ENCODE data around the gene ARPP21. TPM values are rescaled to one million over a fixed set of nuclear protein-coding genes. Genes with fewer than 3 reads are reported as not detected.

Gene ARPP21
- total RNA-seq, 4 donors from 2014 or later, result 58.7 to 93.8 (median 67.5) TPM

- DNase-seq (no peak), ATAC-seq (no peak)
- intact Hi-C loops (cut with DNase I; ENCODE audit: low total_unique reads) (no loop called here), in situ Hi-C loops (cut with MboI; ENCODE audit: low sequenced_read_pairs in 4 of 4) (no loop called here)
- TF ChIP-seq CTCF (IDR thresholded peaks at IDR 0.05 in 4 of 5, conservative IDR thresholded peaks at IDR 0.05 in 1 of 5) (no peak), POLR2A (IDR thresholded peaks at IDR 0.05) (no peak)
- no peaks in the 10 kb centered on the region for H3K4me1 ChIP-seq
- H3K9me3 ChIP-seq, result no peaks in the 10 kb centered on the region
- H3K36me3 ChIP-seq, result peaks cover 0 to 12% of the 10 kb centered on the region in 2 donors
- no peak overlapping the region for H3K4me3 ChIP-seq
- H3K27me3 ChIP-seq, result no peaks in the 10 kb centered on the region
- no peak overlapping the region for H3K27ac ChIP-seq
Observed at GRCh38 chr3:35723480-35724097, 84.3 kb downstream of the ARPP21 start.

GRCh38 chr3:35724106-35724505 lies 84.8 kb downstream of the ARPP21 start:
- no peaks in the 10 kb centered on the region for H3K4me1 ChIP-seq
- DNase-seq (no peak), ATAC-seq (peak in 1 of 2 donors; percentile 74)
- no peak overlapping the region for H3K4me3 ChIP-seq
- no peak overlapping the region for H3K27ac ChIP-seq
- no peaks in the 10 kb centered on the region for H3K27me3 ChIP-seq
- intact Hi-C loops (cut with DNase I; ENCODE audit: low total_unique reads), result no loop called here
- H3K9me3 ChIP-seq, result no peaks in the 10 kb centered on the region
- TF ChIP-seq CTCF (IDR thresholded peaks at IDR 0.05 in 4 of 5, conservative IDR thresholded peaks at IDR 0.05 in 1 of 5) (no peak), POLR2A (IDR thresholded peaks at IDR 0.05) (no peak)
- H3K36me3 ChIP-seq, result peaks cover 0 to 12% of the 10 kb centered on the region in 2 donors
- in situ Hi-C loops (cut with MboI; ENCODE audit: low sequenced_read_pairs in 4 of 4), result no loop called here

GRCh38 chr3:35727179-35727578 lies 87.9 kb downstream of the ARPP21 start:
- no peaks in the 10 kb centered on the region for H3K27me3 ChIP-seq
- no peak overlapping the region for H3K27ac ChIP-seq
- no peak for DNase-seq
- peaks cover 3 to 4% of the 10 kb centered on the region in 2 donors for H3K36me3 ChIP-seq
- TF ChIP-seq CTCF (IDR thresholded peaks at IDR 0.05 in 4 of 5, conservative IDR thresholded peaks at IDR 0.05 in 1 of 5) (no peak), POLR2A (IDR thresholded peaks at IDR 0.05) (no peak)
- no peaks in the 10 kb centered on the region for H3K9me3 ChIP-seq
- no peak overlapping the region for H3K4me3 ChIP-seq
- H3K4me1 ChIP-seq, result peaks cover 0 to 19% of the 10 kb centered on the region in 2 donors
- ATAC-seq, result no peak
- intact Hi-C loops (cut with DNase I; ENCODE audit: low total_unique reads) (no loop called here), in situ Hi-C loops (cut with MboI; ENCODE audit: low sequenced_read_pairs in 4 of 4) (no loop called here)

GRCh38 chr3:35733341-35733740 lies 94.0 kb downstream of the ARPP21 start:
- in situ Hi-C loops (cut with MboI; ENCODE audit: low sequenced_read_pairs in 4 of 4) (no loop called here), intact Hi-C loops (cut with DNase I; ENCODE audit: low total_unique reads) (loop anchor here (5.0 kb wide), 1 partner anchor 36 kb away; no protein-coding TSS in a partner anchor)
- TF ChIP-seq POLR2A (IDR thresholded peaks at IDR 0.05) (no peak), CTCF (IDR thresholded peaks at IDR 0.05 in 4 of 5, conservative IDR thresholded peaks at IDR 0.05 in 1 of 5) (no peak)
- Histone ChIP-seq H3K27ac (no peak overlapping the region), H3K36me3 (peaks cover 3 to 29% of the 10 kb centered on the region in 2 donors), H3K9me3 (no peaks in the 10 kb centered on the region), H3K4me3 (no peak overlapping the region), H3K27me3 (no peaks in the 10 kb centered on the region), H3K4me1 (peaks cover 0 to 25% of the 10 kb centered on the region in 2 donors)
- DNase-seq, result no peak
- no peak for ATAC-seq

Data from gastrocnemius medialis (tissue), 4 donors.